ENCODE data around the gene ATXN3L.

The ATXN3L gene

DNA sequence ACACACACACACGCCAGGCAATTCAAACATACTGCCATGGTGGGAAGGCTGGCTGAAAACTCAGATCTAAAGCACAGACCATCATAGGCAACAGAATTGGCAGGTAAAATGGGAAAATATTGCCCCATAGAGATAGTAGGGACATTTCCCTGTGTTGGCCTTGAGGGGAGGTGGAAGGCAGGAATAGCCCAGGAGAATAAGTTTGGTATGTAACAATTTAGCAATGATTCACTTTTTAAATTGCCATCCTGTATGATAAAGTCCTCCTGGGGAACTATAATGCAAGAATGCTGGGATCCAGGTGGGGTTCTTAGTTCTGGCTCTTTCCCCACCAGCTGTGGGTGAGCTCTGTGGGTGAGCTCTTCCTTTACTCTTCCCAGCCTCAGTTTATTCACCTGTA lies 51.0 kb downstream of the ATXN3L start:
- DNase-seq (ENCODE audit: low read depth in 2 of 2), result no peak

Measured in fibroblast of skin of left biceps (primary cell).